ENCODE results near the gene IBTK.

- TF ChIP-seq CTCF (IDR thresholded peaks at IDR 0.05) (no peak), POLR2A (IDR thresholded peaks at IDR 0.05) (no peak)
Observed at GRCh38 chr6:82160255-82160990, 87.1 kb downstream of the IBTK start.

Data from prostate gland (tissue), 2 donors.